HepG2 (cell line): Measurements from ENCODE around the gene WFDC9. TPM values are rescaled to one million over a fixed set of nuclear protein-coding genes. Genes with fewer than 3 reads are reported as not detected.
"Not testable (repeated sequence)": the region's sequence is repeated elsewhere in the genome, so short reads cannot be mapped to it uniquely, and the experiment has no call there.

ENCODE experiments used
- ATAC-seq: fragments of 200-7000 bp; cut with Tn5 transposase; 3 replicates; pipeline ENCODE4 v1.9.1; 2020; ENCODE audit warnings: mild to moderate bottlenecking, moderate library complexity
- BruUV-seq: library from RNA; stranded (reverse); fragments of 400-500 nt; replicated peaks from 2 replicates; lab custom pipeline; 2021; lab: Mats Ljungman, UMichigan
- CTCF ChIA-PET: fragments of 300-600 bp; formaldehyde crosslinking; extraction: SDS; loops from one replicate; lab custom pipeline; 2021; ENCODE audit warnings: low total read pairs, inconsistent platforms, low intra/inter-chr PET ratio; lab: Yijun Ruan, JAX
- POLR2A ChIA-PET: fragments of 350-600 bp; sonication (Branson Sonifier 250); formaldehyde crosslinking; loops from one replicate; lab custom pipeline; 2020; ENCODE audit warnings: antibody characterized with exemption, inconsistent platforms; lab: Yijun Ruan, JAX
- DNase-seq: peaks from one replicate; pipeline ENCODE4 v3.0.0-alpha.2; 2015; ENCODE audit warnings: low spot score
- FAIRE-seq: peaks from 3 replicates; lab custom pipeline; 2011; peaks lifted over from hg19 to GRCh38; lab: Jason Lieb, UNC
- H2AFZ ChIP-seq: one replicate; pipeline ENCODE4 v1.6.1; 2011; ENCODE audit warnings: low read length, inconsistent platforms
- H3K27ac ChIP-seq: fragments of 300-600 bp; 3 replicates; pipeline ENCODE4 v1.8.0; 2011; ENCODE audit warnings: mixed run types, mild to moderate bottlenecking, mixed read lengths, low read length, inconsistent platforms; ENCODE audit not compliant: insufficient read depth; ENCODE audit errors: extremely low read length
- H3K27me3 ChIP-seq, 2 experiments: fragments of 200-600 bp in 1 of 2; 2 replicates in 1 of 2; 3 replicates in 1 of 2; pipeline versions ENCODE4 v1.6.0 to v1.8.0; 2011; ENCODE audit warnings: low read length in 2 of 2, mild to moderate bottlenecking in 2 of 2, moderate library complexity in 2 of 2, inconsistent platforms in 1 of 2; ENCODE audit not compliant: insufficient read depth in 2 of 2, control insufficient read depth in 1 of 2
- H3K36me3 ChIP-seq, 2 experiments: fragments of 200-600 bp in 1 of 2; replicated peaks in 1 of 2; 2 replicates in 1 of 2; 3 replicates in 1 of 2; pipeline versions ENCODE4 v1.5.1 to v1.8.0; 2011; ENCODE audit warnings: low read length in 2 of 2, inconsistent platforms in 1 of 2; ENCODE audit not compliant: insufficient read depth in 2 of 2, control insufficient read depth in 1 of 2
- H3K4me1 ChIP-seq: 2 replicates; pipeline ENCODE4 v1.5.1; 2012; ENCODE audit warnings: low read length, inconsistent platforms; ENCODE audit not compliant: insufficient read depth
- H3K4me2 ChIP-seq: 2 replicates; pipeline ENCODE4 v1.6.0; 2011; ENCODE audit warnings: low read depth, low read length, inconsistent platforms
- H3K4me3 ChIP-seq, 3 experiments: fragments of 200-600 bp in 1 of 3; sonication (generic), shearing (Covaris generic) in 1 of 3; replicated peaks in 1 of 3; 2 replicates each; pipeline ENCODE4 v1.5.1; 2011 to 2016; ENCODE audit warnings: low read length in 3 of 3, inconsistent platforms in 2 of 3, low read depth in 2 of 3, mild to moderate bottlenecking in 2 of 3, control low read depth in 1 of 3, mixed read lengths in 1 of 3; ENCODE audit not compliant: insufficient read depth in 1 of 3
- H3K79me2 ChIP-seq: one replicate; pipeline ENCODE4 v1.6.1; 2011; ENCODE audit warnings: low read length, inconsistent platforms; ENCODE audit not compliant: insufficient read depth
- H3K9ac ChIP-seq: 2 replicates; pipeline ENCODE4 v1.6.0; 2011; ENCODE audit warnings: mild to moderate bottlenecking, low read depth, low read length, inconsistent platforms; ENCODE audit not compliant: insufficient read depth
- H3K9me3 ChIP-seq: 2 replicates; pipeline ENCODE4 v1.5.1; 2012; ENCODE audit warnings: mild to moderate bottlenecking, low read length
- H4K20me1 ChIP-seq: 2 replicates; pipeline ENCODE4 v1.6.0; 2011; ENCODE audit warnings: inconsistent platforms, mild to moderate bottlenecking, low read length, moderate library complexity; ENCODE audit not compliant: insufficient read depth
- ZNF343 ChIP-seq: sonication (generic); formaldehyde crosslinking; IDR thresholded peaks from 2 replicates; pipeline ENCODE4 v1.4.0; 2020; ENCODE audit warnings: mild to moderate bottlenecking, missing genetic modification reagents
- ZNF432 ChIP-seq: sonication (generic); formaldehyde crosslinking; IDR thresholded peaks from 2 replicates; pipeline ENCODE4 v1.5.0; 2020; ENCODE audit warnings: missing genetic modification reagents, mild to moderate bottlenecking, borderline replicate concordance
- ZNF572 ChIP-seq: sonication (generic); formaldehyde crosslinking; IDR thresholded peaks from 2 replicates; pipeline ENCODE4 v1.5.1; 2020; ENCODE audit warnings: mild to moderate bottlenecking, missing genetic modification reagents
- WGBS: methylation state at CpG from one replicate; pipeline ENCODE4 v1.1.6; 2017; ENCODE audit warnings: low lambda C conversion rate; 5-methylcytosine and 5-hydroxymethylcytosine counted together
- in situ Hi-C: cut with HindIII; loops from 2 replicates; pipeline ENCODE4 v1.10.0; 2017; ENCODE audit warnings: low pct_unique_long_range_greater_than_20kb; ENCODE audit not compliant: extremely low pct_ligation_motif_present
- intact Hi-C: fragments of 100-400 bp; cut with micrococcal nuclease; formaldehyde crosslinking; loops from one replicate; pipeline ENCODE4 v1.10.0; 2022; ENCODE audit not compliant: unreplicated experiment
- polyA plus RNA-seq, 8 experiments: library from polyadenylated mRNA; depleted of rRNA in 3 of 8; stranded (reverse) in 7 of 8; unstranded in 1 of 8; fragments of >200 nt; fragmentation: Illumina TruSeq in 4 of 8; extraction: Trizol in 4 of 8; gene quantifications; 2 replicates each; pipeline versions ENCODE4 v1.2.1 to v1.2.3, GENCODE V29; 2011 to 2016; ENCODE audit warnings: low read depth in 4 of 8, missing spikeins in 1 of 8, mixed read lengths in 1 of 8; ENCODE audit not compliant: insufficient read depth in 1 of 8
- total RNA-seq, 5 experiments: library from RNA; depleted of rRNA; stranded (reverse); fragments of >200 nt; fragmentation: Illumina TruSeq; extraction: Trizol; gene quantifications; 2 replicates each; pipeline ENCODE4 v1.2.3, GENCODE V29; 2016; ENCODE audit warnings: low read depth in 1 of 5

WFDC9 gene
- total and polyA plus RNA-seq, 2 of the 13 experiments (the other 11 are each of a cell fraction or from before 2014, with no cell fraction given): not detected

DNA sequence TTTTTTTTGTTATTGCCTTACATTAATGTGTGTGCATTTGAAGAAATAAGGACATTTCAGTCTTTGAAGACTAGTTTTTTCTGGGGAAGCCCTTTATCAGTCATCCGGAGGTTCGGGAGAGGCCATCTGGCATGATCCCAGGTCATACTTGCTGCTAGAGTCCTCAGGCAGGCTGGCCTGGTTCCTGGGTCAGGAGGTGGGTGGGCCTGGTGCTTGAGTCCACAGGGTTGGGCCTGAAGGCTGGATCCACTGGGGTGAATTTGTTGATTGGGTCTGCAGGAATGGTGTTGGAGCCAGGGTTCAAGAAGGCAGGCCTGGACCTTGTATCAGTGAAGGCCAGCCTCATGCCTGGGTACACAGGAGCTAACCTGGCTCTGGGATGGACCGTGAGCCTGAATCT, 15.8 kb upstream of the WFDC9 start:
- ATAC-seq (no peak; the same call in 1 of the 3 replicates), DNase-seq (no peak), FAIRE-seq (no peak)
- no TSS peak for BruUV-seq
- H3K9ac ChIP-seq: no peak overlapping the region
- H3K79me2 ChIP-seq: no peaks in the 10 kb centered on the region
- H3K4me1 ChIP-seq: peaks cover 6% of the 10 kb centered on the region
- 51% methylated on average over 3 of the region's 3 CpGs for WGBS
- CTCF ChIA-PET: no interaction called here
- in situ Hi-C loops (no loop called here), intact Hi-C loops (no loop called here)
- no peak overlapping the region for H2AFZ ChIP-seq
- H3K9me3 ChIP-seq: no peaks in the 10 kb centered on the region
- H3K27me3 ChIP-seq: peaks cover 0 to 4% of the 10 kb centered on the region in 2 experiments; a peak in 1 of 5 replicates
- no peaks in the 10 kb centered on the region for H4K20me1 ChIP-seq
- no peak for TF ChIP-seq ZNF432 (CRISPR knock-in tag)
- no peak for TF ChIP-seq ZNF343
- no peak for TF ChIP-seq ZNF572 (CRISPR knock-in tag)
- POLR2A ChIA-PET: no interaction called here
- no peaks in the 10 kb centered on the region for H3K36me3 ChIP-seq
- H3K4me2 ChIP-seq: no peak overlapping the region
- H3K4me3 ChIP-seq: no peak overlapping the region
- no peak overlapping the region for H3K27ac ChIP-seq

GRCh38 chr20:45645869-45646268, 14.8 kb upstream of the WFDC9 start:
- H3K27ac ChIP-seq, H3K9me3 ChIP-seq, BruUV-seq, H3K79me2 ChIP-seq, H2AFZ ChIP-seq, H3K9ac ChIP-seq, intact Hi-C loops, ATAC-seq, H3K4me3 ChIP-seq, CTCF ChIA-PET, POLR2A ChIA-PET, FAIRE-seq, H4K20me1 ChIP-seq, in situ Hi-C loops, DNase-seq, H3K36me3 ChIP-seq, H3K4me2 ChIP-seq, H3K27me3 ChIP-seq, H3K4me1 ChIP-seq: not testable (repeated sequence)
- 74% methylated on average over 15 of the region's 28 CpGs for WGBS

DNA sequence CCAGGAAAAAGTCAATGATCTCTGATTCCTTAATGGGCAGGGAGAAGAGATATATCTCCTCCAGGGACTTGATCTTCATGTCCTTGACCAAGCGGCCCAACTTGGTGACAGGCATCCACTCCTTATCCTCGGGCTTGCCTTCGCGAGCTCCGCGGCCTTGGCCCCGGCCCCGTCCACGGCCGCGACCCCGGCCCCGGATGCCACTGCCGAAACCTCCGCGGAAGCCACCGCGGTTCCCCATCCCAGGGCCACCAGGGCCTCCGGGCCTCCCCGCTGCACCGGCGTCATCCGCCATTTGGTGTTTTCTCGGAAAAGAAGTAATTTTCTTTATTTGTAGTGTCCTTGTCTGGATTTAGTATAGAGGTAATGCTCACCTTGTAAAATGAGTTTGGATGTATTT, 10.0 kb upstream of the WFDC9 start:
- H3K9ac ChIP-seq, H3K79me2 ChIP-seq, H3K27ac ChIP-seq, H2AFZ ChIP-seq, H3K9me3 ChIP-seq, H3K4me1 ChIP-seq, H3K4me2 ChIP-seq, in situ Hi-C loops, DNase-seq, FAIRE-seq, POLR2A ChIA-PET, CTCF ChIA-PET, intact Hi-C loops, H4K20me1 ChIP-seq, H3K4me3 ChIP-seq, H3K27me3 ChIP-seq, H3K36me3 ChIP-seq, BruUV-seq, ATAC-seq: not testable (repeated sequence)
- 76% methylated on average over 24 of the region's 24 CpGs for WGBS
